OCI-LY3 (cell line): Measurements from ENCODE around the gene SPECC1.

ENCODE experiments used
- EZH2phosphoT487 ChIP-seq: fragments of 200-600 bp; shearing (Covaris generic); IDR thresholded peaks from 2 replicates; pipeline ENCODE4 v1.6.1; 2018; ENCODE audit warnings: antibody characterized with exemption, mixed run types, low read depth
- TF ChIP-seq, protein P1 (sequence below): fragments of 200-600, 300-600 bp; sonication (generic); IDR thresholded peaks from 2 replicates; pipeline ENCODE4 v1.5.1; 2014; ENCODE audit warnings: antibody characterized with exemption, low read length, low read depth

DNA sequence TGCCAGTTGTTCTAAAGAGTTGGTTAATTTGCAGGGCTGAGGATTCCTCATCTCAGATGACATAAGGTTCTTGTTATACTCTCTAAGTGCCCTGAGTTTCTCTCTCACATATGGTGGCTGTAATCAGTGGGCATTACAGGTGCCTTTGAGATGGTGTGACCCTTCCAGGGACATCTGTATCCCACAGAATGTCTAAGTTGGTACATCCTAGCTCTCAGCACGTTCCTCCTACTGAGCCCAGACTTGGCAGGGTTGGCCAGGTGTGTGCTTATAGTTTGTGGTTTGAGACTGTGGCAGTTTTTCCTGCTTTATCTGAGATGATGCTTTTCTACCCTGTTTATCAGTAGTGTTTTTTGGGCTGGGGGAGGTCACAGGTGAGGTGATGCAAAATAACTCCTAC is 36.3 kb downstream of the SPECC1 start:
- TF ChIP-seq, protein P1, sequence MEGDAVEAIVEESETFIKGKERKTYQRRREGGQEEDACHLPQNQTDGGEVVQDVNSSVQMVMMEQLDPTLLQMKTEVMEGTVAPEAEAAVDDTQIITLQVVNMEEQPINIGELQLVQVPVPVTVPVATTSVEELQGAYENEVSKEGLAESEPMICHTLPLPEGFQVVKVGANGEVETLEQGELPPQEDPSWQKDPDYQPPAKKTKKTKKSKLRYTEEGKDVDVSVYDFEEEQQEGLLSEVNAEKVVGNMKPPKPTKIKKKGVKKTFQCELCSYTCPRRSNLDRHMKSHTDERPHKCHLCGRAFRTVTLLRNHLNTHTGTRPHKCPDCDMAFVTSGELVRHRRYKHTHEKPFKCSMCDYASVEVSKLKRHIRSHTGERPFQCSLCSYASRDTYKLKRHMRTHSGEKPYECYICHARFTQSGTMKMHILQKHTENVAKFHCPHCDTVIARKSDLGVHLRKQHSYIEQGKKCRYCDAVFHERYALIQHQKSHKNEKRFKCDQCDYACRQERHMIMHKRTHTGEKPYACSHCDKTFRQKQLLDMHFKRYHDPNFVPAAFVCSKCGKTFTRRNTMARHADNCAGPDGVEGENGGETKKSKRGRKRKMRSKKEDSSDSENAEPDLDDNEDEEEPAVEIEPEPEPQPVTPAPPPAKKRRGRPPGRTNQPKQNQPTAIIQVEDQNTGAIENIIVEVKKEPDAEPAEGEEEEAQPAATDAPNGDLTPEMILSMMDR = no peak
- no peak for TF ChIP-seq EZH2phosphoT487
